ENCODE data around the gene ALK. TPM values are rescaled to one million over a fixed set of nuclear protein-coding genes. Genes with fewer than 3 reads are reported as not detected.

The ALK gene
- polyA plus RNA-seq, 1 donor from 2014 or later = not detected

- H3K4me1 Mint-ChIP-seq = peaks cover 2 to 8% (median 3%) of the 10 kb centered on the region in 3 donors
- peaks cover 53% of the 10 kb centered on the region for H3K27me3 Mint-ChIP-seq
- peaks cover 0 to 6% (median 0%) of the 10 kb centered on the region in 3 donors for H3K9me3 Mint-ChIP-seq
- H3K36me3 Mint-ChIP-seq = peaks cover 3% of the 10 kb centered on the region
- H3K4me3 Mint-ChIP-seq = peak overlapping the region in 2 of 4 donors; percentile 55 to 72
- H3K27ac Mint-ChIP-seq = no peak overlapping the region
Observed at GRCh38 chr2:29920631-29921559, 491 bp downstream of the ALK start.

GRCh38 chr2:29920130-29920577, 1.2 kb downstream of the ALK start:
- Mint-ChIP-seq H3K4me3 (no peak overlapping the region), H3K27ac (no peak overlapping the region), H3K36me3 (peaks cover 3% of the 10 kb centered on the region), H3K4me1 (peaks cover 2 to 8% (median 3%) of the 10 kb centered on the region in 3 donors), H3K27me3 (peaks cover 60% of the 10 kb centered on the region), H3K9me3 (peaks cover 0 to 6% (median 0%) of the 10 kb centered on the region in 3 donors)

DNA sequence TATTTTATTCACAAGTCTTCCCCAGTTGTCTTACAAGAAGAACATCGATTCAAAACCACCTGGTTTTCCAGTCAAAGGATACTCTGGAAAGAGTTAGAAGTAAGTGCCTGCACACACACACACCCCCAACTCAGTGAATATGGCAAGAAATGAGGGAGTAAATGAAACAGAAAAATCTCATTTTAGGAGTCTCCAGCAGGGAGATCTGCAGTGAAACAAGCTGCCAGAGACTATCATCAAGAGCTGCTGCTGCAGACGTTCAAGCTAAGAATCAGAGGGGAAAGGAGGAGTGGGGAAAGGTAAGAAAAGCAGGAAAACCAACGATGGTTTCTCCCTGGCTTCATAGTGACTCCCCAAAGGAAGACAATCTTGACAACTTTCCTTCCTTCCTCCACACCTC, 2.4 kb downstream of the ALK start:
- peaks cover 2 to 8% (median 3%) of the 10 kb centered on the region in 3 donors for H3K4me1 Mint-ChIP-seq
- H3K27me3 Mint-ChIP-seq = peaks cover 59% of the 10 kb centered on the region
- H3K36me3 Mint-ChIP-seq = no peaks in the 10 kb centered on the region
- no peak overlapping the region for H3K27ac Mint-ChIP-seq
- peaks cover 0 to 6% (median 0%) of the 10 kb centered on the region in 3 donors for H3K9me3 Mint-ChIP-seq
- no peak overlapping the region for H3K4me3 Mint-ChIP-seq

GRCh38 chr2:29917781-29918180, 3.6 kb downstream of the ALK start:
- Mint-ChIP-seq H3K36me3 (no peaks in the 10 kb centered on the region), H3K27ac (no peak overlapping the region), H3K4me1 (peaks cover 2 to 5% (median 3%) of the 10 kb centered on the region in 3 donors), H3K9me3 (peaks cover 0 to 6% (median 0%) of the 10 kb centered on the region in 3 donors), H3K4me3 (no peak overlapping the region), H3K27me3 (peaks cover 53% of the 10 kb centered on the region)

- no peak overlapping the region for H3K4me3 Mint-ChIP-seq
- H3K27ac Mint-ChIP-seq = no peak overlapping the region
- H3K9me3 Mint-ChIP-seq = peaks cover 0 to 6% (median 0%) of the 10 kb centered on the region in 3 donors
- H3K36me3 Mint-ChIP-seq = no peaks in the 10 kb centered on the region
- peaks cover 2 to 5% (median 3%) of the 10 kb centered on the region in 3 donors for H3K4me1 Mint-ChIP-seq
- peaks cover 45% of the 10 kb centered on the region for H3K27me3 Mint-ChIP-seq
Observed at GRCh38 chr2:29916571-29916970, 4.8 kb downstream of the ALK start.

DNA sequence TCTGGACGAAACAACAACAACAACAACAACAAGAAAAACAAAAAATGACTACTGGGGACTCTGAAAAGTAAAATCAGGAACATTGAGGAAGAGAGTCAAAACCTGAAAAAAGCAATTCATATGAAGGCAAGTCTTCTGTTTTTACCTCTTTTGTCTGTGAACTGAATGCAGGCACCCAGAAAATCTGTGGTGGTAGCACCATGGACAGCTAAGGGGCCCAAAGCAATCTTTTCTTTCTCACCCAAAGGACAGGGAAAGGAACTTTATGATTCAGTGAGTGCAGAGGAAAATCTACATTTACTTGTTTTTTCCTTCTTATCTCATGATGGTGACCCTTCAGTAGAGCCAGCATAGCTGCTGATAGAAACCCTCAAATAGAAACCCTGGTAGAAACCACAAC, 10.4 kb downstream of the ALK start:
- H3K4me1 Mint-ChIP-seq = no peaks in the 10 kb centered on the region
- peaks cover 22% of the 10 kb centered on the region for H3K27me3 Mint-ChIP-seq
- no peak overlapping the region for H3K4me3 Mint-ChIP-seq
- H3K36me3 Mint-ChIP-seq = no peaks in the 10 kb centered on the region
- peaks cover 0 to 5% (median 3%) of the 10 kb centered on the region in 3 donors for H3K9me3 Mint-ChIP-seq
- H3K27ac Mint-ChIP-seq = no peak overlapping the region

GRCh38 chr2:29910465-29910864, 10.9 kb downstream of the ALK start:
- H3K36me3 Mint-ChIP-seq = no peaks in the 10 kb centered on the region
- H3K27ac Mint-ChIP-seq = no peak overlapping the region
- H3K9me3 Mint-ChIP-seq = peaks cover 0 to 5% (median 3%) of the 10 kb centered on the region in 3 donors
- H3K4me3 Mint-ChIP-seq = no peak overlapping the region
- peaks cover 17% of the 10 kb centered on the region for H3K27me3 Mint-ChIP-seq
- no peaks in the 10 kb centered on the region for H3K4me1 Mint-ChIP-seq

- no peak overlapping the region for H3K4me3 Mint-ChIP-seq
- H3K4me1 Mint-ChIP-seq = no peaks in the 10 kb centered on the region
- H3K36me3 Mint-ChIP-seq = no peaks in the 10 kb centered on the region
- peaks cover 0 to 3% (median 2%) of the 10 kb centered on the region in 3 donors for H3K9me3 Mint-ChIP-seq
- H3K27ac Mint-ChIP-seq = no peak overlapping the region
- peaks cover 16% of the 10 kb centered on the region for H3K27me3 Mint-ChIP-seq
Observed at GRCh38 chr2:29902356-29902755, 19.0 kb downstream of the ALK start.

GRCh38 chr2:29900971-29901633, 20.3 kb downstream of the ALK start:
- Mint-ChIP-seq H3K4me1 (no peaks in the 10 kb centered on the region), H3K27ac (no peak overlapping the region), H3K9me3 (peaks cover 0 to 3% (median 2%) of the 10 kb centered on the region in 3 donors), H3K4me3 (no peak overlapping the region), H3K36me3 (no peaks in the 10 kb centered on the region), H3K27me3 (peaks cover 19% of the 10 kb centered on the region)

GRCh38 chr2:29898999-29899398, 22.4 kb downstream of the ALK start:
- Mint-ChIP-seq H3K36me3 (no peaks in the 10 kb centered on the region), H3K27ac (no peak overlapping the region), H3K4me1 (no peaks in the 10 kb centered on the region), H3K27me3 (peaks cover 28% of the 10 kb centered on the region), H3K9me3 (peaks cover 0 to 3% (median 2%) of the 10 kb centered on the region in 3 donors), H3K4me3 (no peak overlapping the region)

DNA sequence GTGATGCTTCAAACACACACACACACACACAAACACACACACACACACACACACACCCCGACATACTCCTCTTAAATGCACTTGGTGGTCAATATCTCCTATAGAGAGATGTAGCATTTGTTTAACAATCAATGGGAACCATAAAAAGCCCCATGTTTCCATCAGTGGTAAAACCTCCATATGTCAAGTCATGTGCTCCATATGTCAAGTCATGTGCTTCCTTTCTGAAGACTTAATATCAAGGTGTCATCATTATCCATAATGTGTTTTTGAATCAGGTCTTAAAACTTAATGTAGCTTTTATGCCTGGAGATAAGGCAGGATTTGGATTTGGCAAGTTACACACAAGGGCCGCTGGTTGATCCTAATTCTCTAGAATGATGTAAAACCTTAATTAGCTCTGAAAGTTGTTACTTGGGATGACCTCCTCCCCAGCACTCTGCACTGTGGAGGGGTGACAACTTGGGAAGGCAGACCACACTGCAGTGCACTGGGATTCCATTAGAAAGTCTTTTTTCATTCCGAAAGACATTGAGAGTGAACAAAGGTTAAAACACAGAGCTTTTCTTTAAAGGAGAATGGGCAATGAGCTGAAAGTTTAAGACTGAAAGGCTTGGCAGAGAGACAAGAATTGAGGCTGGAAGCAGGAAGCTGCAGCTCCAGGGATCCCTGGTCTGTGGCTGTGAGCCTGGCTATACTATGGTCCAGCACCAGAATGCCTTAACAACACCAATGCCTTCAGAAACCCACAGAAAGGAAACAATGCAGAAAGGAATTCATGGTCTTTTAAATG, 26.4 kb downstream of the ALK start:
- no peaks in the 10 kb centered on the region for H3K36me3 Mint-ChIP-seq
- peaks cover 0 to 3% (median 0%) of the 10 kb centered on the region in 3 donors for H3K9me3 Mint-ChIP-seq
- H3K4me3 Mint-ChIP-seq = no peak overlapping the region
- peaks cover 25% of the 10 kb centered on the region for H3K27me3 Mint-ChIP-seq
- no peak overlapping the region for H3K27ac Mint-ChIP-seq
- no peaks in the 10 kb centered on the region for H3K4me1 Mint-ChIP-seq

DNA sequence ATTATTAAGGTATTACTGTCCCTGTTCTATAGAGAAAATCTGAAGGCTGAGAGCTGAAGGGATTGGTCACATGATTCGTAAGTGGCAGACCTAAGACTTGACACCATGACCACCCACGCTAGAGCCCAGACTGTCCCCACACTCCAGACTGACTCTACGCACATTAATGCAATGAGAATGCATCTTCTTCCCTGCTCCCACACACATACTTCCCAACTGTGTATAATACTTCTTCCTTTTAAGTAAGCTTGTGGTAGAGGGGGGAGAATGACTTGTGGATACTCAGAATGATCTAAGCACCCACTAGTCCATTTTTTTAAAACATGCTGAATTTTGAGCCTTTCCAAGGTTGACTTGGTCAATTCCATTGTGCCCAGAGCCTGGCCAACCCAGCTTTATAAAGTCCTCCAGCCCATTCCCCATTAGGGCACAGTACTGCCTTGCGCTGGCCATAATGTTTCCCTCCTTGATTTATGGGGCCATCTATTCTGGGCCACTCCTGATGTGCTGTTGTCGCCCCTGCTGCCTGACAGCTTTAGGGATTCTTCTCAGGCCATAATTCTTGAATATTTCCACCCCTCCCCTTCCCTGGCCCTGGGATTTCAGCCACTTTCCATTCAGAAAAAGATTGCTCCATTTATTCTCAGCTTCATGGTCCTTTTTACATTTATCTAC, 28.7 kb downstream of the ALK start:
- Mint-ChIP-seq H3K27me3 (peaks cover 21% of the 10 kb centered on the region), H3K27ac (no peak overlapping the region), H3K36me3 (no peaks in the 10 kb centered on the region), H3K9me3 (no peaks in the 10 kb centered on the region), H3K4me1 (no peaks in the 10 kb centered on the region), H3K4me3 (no peak overlapping the region)

- peaks cover 2% of the 10 kb centered on the region for H3K36me3 Mint-ChIP-seq
- H3K9me3 Mint-ChIP-seq = peaks cover 0 to 9% (median 7%) of the 10 kb centered on the region in 3 donors
- H3K27ac Mint-ChIP-seq = no peak overlapping the region
- no peak overlapping the region for H3K4me3 Mint-ChIP-seq
- peaks cover 4% of the 10 kb centered on the region for H3K27me3 Mint-ChIP-seq
- no peaks in the 10 kb centered on the region for H3K4me1 Mint-ChIP-seq
Observed at GRCh38 chr2:29881089-29881730, 40.2 kb downstream of the ALK start.

DNA sequence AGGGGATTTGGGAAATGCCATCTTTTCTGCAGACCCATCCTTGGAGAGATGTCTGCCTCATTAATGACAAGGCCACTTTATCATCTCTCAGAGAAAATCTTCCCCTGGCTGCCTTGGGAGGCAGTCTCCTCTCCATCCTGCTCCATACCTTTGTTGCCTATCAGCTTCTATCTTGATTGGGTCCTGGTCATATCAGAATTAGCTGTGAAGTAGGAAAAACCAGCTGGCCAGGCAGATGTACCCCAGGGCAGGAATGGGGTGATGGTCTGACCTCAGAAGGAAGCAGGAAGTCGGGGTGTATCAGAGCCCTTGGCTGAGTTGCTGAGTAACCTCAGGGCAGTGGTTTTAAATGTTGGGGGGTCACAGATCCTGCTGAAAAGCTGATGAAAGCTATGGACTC, 41.3 kb downstream of the ALK start:
- peaks cover 2% of the 10 kb centered on the region for H3K36me3 Mint-ChIP-seq
- H3K4me3 Mint-ChIP-seq = no peak overlapping the region
- peaks cover 2 to 9% (median 5%) of the 10 kb centered on the region in 3 donors for H3K9me3 Mint-ChIP-seq
- no peaks in the 10 kb centered on the region for H3K4me1 Mint-ChIP-seq
- H3K27ac Mint-ChIP-seq = no peak overlapping the region
- peaks cover 4% of the 10 kb centered on the region for H3K27me3 Mint-ChIP-seq
